OCI-LY3 (cell line): ENCODE measurements around the gene CKB.

Source experiments
- EZH2phosphoT487 ChIP-seq: fragments of 200-600 bp; shearing (Covaris generic); IDR thresholded peaks from 2 replicates; pipeline ENCODE4 v1.6.1; 2018; ENCODE audit warnings: antibody characterized with exemption, mixed run types, low read depth
- TF ChIP-seq, protein P1 (sequence below): fragments of 200-600, 300-600 bp; sonication (generic); IDR thresholded peaks from 2 replicates; pipeline ENCODE4 v1.5.1; 2014; ENCODE audit warnings: antibody characterized with exemption, low read length, low read depth

DNA sequence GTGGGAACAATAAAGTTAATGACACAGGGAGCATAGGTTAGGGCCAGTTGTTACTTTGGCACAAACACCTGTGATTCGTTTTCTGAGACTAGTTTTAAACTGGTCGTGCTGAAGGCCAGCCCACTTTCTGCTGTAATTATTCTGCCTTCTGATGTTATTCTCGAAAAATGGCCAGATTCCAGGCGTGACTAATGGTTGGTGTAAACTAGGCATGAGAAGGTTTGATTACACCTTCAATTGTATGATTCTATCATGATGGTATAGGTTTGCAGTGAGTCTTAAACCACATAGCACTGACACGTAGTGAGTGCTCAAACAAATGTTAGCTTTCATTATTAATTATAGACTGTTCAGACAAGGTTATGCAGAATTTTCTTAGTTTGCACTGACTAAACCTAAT lies 39.0 kb downstream of the CKB start:
- TF ChIP-seq, protein P1, sequence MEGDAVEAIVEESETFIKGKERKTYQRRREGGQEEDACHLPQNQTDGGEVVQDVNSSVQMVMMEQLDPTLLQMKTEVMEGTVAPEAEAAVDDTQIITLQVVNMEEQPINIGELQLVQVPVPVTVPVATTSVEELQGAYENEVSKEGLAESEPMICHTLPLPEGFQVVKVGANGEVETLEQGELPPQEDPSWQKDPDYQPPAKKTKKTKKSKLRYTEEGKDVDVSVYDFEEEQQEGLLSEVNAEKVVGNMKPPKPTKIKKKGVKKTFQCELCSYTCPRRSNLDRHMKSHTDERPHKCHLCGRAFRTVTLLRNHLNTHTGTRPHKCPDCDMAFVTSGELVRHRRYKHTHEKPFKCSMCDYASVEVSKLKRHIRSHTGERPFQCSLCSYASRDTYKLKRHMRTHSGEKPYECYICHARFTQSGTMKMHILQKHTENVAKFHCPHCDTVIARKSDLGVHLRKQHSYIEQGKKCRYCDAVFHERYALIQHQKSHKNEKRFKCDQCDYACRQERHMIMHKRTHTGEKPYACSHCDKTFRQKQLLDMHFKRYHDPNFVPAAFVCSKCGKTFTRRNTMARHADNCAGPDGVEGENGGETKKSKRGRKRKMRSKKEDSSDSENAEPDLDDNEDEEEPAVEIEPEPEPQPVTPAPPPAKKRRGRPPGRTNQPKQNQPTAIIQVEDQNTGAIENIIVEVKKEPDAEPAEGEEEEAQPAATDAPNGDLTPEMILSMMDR = no peak
- TF ChIP-seq EZH2phosphoT487 = no peak
